ENCODE measurements around the gene DNTTIP2. TPM values are rescaled to one million over a fixed set of nuclear protein-coding genes. Genes with fewer than 3 reads are reported as not detected.
A peak's percentile ranks its signal among the peaks of the same experiment; 100 is the strongest.
"Not testable (repeated sequence)": the region's sequence is repeated elsewhere in the genome, so short reads cannot be mapped to it uniquely, and the experiment has no call there.

DNTTIP2 gene
- total RNA-seq, 1 donor from 2014 or later = 20.8 TPM

DNA sequence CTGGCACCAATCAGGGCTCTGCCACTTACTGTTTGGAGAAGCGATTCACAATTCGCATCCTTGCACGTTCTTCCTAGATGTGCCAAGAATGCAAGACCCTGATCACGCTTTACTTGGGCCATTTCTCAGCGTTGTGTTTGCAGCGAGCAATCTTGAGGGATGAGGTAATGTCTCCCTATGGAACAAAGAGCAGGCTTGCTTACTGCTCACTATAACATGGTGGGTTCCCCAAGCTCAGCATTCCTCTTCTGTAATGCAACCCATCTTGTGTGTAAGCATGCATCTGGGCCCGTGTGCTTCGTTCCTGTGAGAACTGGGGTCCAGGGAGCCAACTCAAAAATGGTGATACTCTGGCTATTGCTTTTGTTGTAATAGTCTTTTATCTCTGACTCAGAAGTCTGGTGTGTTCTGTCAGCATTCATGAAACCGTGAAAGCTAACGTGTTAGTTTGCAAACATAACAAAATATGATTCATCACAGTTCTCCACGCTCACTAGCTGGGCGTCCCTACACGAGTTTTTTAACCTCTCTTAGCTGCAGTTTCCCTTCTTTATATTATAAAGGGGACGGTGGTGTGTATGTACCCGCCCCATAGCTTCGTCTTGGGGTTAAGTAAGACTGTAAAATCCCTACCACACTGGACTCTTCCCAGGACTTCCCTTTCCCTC is 33.3 kb downstream of the DNTTIP2 start:
- no peak for FAIRE-seq

DNA sequence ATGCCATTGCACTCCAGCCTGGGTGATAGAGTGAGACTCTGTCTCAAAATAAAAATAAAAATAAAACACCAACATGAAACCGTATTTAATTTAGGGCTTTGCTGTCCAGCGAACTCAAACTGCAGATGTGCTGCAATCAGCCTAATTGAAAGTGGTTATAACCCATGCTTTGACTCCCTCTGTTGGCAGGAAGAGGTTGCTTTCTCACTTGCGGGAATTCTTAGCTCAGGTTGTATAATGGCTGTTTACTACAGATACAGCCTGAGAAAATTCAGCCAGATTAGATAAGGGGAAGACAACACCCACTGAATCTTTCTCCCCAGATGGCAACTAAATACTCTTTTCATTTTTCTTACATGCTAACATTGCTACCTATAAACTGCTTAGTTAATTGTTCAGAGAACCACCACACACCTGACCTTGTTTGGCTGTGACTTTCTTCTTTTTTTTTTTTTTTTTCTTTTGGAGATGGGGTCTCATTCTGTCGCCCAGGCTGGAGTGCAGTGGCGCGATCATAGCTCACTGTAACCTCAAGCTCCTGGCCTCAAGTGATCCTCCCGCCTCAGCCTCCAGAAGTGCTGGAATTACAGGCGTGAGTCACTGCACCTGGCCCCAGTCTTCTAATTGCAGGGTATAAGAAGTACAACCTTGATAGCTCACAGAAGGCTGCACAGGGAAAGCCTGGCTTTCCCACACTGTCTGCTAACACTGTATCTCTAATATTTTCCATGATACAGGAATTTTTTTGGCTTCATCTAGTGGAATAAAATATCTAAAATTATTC is 34.6 kb downstream of the DNTTIP2 start:
- FAIRE-seq (no peak), DNase-seq (ENCODE audit: low spot score in 2 of 2) (peak; percentile 52 to 62)

More for the DNA sequence above, 33.3 kb downstream of the DNTTIP2 start:
- peak in 1 of 2 donors; percentile 26 for DNase-seq (ENCODE audit: low spot score in 2 of 2)

- DNase-seq (ENCODE audit: low spot score in 2 of 2) = no peak
- FAIRE-seq = no peak
Measured at GRCh38 chr1:93842750-93843500, 36.1 kb downstream of the DNTTIP2 start.

GRCh38 chr1:93841771-93842170 is 37.2 kb downstream of the DNTTIP2 start:
- FAIRE-seq = no peak
- DNase-seq (ENCODE audit: low spot score in 2 of 2) = no peak

- no peak for FAIRE-seq
Measured at GRCh38 chr1:93840956-93841482, 38.0 kb downstream of the DNTTIP2 start.

DNA sequence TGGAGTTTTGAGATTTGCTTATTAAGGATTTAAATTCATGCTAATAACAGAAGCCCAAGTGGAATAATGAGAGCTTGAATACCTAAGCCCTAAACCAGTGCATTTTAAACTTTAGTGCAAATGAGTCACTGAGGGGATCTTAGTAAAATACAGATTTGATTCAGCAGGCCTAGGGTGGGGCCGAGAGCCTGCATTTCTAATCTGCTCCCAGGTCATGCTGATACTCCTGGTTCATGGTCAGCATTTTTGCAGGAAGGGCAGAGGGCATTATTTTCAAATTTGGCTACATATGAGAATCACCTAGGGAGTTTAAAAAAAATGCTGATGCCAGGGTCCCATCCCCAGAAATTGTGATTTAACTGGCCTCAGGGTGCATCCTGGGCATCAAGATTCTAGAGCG is 39.3 kb downstream of the DNTTIP2 start:
- no peak for FAIRE-seq
- no peak for DNase-seq (ENCODE audit: low spot score in 2 of 2)

More at GRCh38 chr1:93840956-93841482, 38.0 kb downstream of the DNTTIP2 start:
- no peak for DNase-seq (ENCODE audit: low spot score in 2 of 2)

DNA sequence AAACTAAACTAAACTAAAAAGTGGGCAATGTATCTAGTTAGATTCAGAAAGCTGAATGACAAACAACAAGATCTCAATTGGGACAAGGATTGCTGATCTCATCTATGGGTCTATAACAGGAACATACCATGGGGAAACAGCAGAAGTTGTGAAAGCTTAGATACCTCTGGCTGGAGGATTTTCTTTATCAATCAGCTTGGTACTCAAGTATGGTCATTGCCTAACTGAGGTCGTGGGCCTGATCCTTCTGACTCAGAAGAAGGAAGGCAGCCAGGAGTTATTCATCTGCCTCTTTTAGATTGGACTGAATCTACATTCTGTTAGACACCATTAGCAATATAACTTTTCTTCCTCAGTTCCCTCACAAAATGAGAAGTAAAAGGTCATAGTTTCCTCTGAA is 39.7 kb downstream of the DNTTIP2 start:
- no peak for DNase-seq (ENCODE audit: low spot score in 2 of 2)
- no peak for FAIRE-seq

DNA sequence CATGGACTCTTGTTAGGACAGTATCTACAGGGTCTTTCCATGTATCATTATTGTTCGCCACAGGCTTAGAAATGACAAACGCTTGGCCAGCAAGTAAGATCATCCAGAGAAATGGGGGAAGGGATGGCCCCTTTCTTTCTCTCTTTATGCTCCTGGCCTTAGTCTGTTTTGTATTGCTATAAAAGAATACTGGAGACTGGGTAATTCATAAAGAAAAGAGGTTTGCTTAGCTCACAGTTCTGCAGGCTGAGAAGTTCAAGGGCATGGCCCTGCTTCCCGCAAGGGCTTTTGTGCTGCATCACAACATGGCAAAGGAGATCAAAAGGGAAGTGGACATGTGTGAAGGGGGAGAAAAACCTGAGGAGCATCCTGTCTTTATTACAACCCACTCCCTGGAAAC is 41.0 kb downstream of the DNTTIP2 start:
- no peak for DNase-seq (ENCODE audit: low spot score in 2 of 2)
- FAIRE-seq = no peak

GRCh38 chr1:93833293-93833692 is 45.7 kb downstream of the DNTTIP2 start:
- not testable (repeated sequence) for DNase-seq (ENCODE audit: low spot score in 2 of 2); FAIRE-seq

DNA sequence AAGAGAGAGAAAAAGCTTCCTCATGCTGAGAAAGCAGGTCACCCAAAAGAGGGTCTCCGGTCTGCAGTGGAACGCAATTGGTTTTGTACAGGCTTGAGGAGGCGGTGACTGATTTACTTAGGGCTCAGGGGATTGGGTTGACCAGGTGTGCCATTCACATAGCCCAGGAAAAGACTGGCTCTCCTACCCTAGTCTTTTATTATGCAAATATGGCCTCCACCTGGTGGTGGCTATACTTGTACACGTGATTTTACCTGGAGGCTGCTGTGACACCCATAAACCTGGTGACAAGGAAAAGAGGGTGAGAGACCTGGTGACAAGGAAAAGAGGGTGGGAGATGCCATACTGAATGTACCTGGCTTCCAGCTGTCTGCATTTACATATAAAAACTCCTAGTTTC is 49.9 kb downstream of the DNTTIP2 start:
- no peak for FAIRE-seq
- no peak for DNase-seq (ENCODE audit: low spot score in 2 of 2)

DNA sequence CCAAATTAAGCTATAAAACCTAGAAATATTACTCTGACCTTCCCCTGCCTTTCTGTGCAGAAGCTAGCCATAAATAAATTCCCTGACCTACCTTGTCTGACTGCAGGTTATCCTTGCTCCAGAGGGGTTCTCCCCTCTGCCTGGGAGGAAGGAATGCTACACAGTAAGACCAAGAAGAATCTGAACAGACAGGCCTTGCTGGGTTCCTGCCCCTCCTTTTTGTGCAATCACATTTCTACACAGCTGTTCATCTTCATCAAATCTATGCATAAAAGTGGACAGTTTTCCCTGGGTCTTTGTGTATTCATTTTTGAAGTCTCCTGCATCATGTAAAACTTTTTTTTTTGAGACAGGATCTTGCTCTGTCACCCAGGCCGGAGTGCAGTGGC is 50.6 kb downstream of the DNTTIP2 start:
- no peak for DNase-seq (ENCODE audit: low spot score in 2 of 2)
- FAIRE-seq = no peak

DNA sequence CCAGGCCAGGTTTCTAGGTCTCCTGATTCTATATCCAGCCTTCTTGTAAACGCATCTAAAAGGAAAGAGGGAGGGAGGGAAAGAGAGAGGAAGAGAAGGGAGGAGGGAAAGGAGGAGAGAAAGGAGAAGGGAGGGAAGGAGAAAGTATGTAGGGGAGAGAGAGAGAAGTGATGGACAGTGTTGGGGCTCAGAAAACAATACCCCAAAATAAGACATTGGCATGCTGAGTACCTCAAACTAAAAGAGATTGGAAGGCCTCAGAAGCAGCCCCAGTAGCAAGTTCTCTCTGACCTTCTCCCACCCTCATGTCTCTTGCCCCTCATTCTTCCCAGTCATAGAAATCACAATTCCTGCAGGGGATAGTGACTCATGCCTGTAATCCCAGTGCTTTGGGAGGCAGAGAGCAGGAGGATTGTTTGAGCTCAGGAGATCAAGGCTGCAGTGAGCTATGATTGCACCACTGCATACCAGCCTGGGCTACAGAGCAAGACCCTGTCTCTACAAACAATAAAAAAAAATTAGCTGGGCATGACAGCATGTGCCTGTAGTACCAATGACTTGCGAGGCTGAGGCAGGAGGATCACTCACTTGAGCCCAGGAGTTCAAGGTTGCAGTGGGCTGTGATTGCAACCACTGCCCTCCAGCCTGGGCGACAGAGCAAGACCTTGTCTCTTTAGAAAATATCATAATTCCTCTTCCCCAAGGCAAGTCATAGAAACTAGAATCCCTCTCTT is 51.2 kb downstream of the DNTTIP2 start:
- no peak for FAIRE-seq
- DNase-seq (ENCODE audit: low spot score in 2 of 2) = no peak

- DNase-seq (ENCODE audit: low spot score in 2 of 2) (no peak), FAIRE-seq (no peak)
Measured at GRCh38 chr1:93827128-93827527, 51.9 kb downstream of the DNTTIP2 start.

GRCh38 chr1:93824834-93825233 is 54.2 kb downstream of the DNTTIP2 start:
- no peak for DNase-seq (ENCODE audit: low spot score in 2 of 2)
- FAIRE-seq = no peak

GRCh38 chr1:93822730-93823425 is 56.1 kb downstream of the DNTTIP2 start:
- FAIRE-seq (no peak), DNase-seq (ENCODE audit: low spot score in 2 of 2) (no peak)

GRCh38 chr1:93821423-93822144 is 57.4 kb downstream of the DNTTIP2 start:
- no peak for DNase-seq (ENCODE audit: low spot score in 2 of 2)
- no peak for FAIRE-seq

- DNase-seq (ENCODE audit: low spot score in 2 of 2) (no peak), FAIRE-seq (no peak)
Measured at GRCh38 chr1:93820554-93821422, 58.2 kb downstream of the DNTTIP2 start.

DNA sequence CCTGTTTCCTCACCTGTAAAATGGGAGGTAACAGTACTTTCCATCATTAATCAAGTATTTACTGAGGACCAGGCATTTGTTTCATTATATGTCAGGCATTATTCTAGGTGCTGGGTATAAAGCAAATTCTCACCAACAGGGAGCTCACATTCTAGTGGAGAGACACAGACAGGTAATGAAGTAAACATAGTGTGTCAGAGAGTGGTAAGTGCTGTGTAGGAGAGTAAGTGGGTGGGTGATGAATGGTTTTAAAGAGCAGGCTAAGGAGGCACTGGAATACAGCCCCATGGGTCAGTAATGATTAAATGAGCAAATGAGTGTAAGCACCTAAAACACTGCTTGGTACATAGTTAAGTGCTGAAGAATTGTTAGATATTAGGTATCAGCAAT is 60.4 kb downstream of the DNTTIP2 start:
- DNase-seq (ENCODE audit: low spot score in 2 of 2) (no peak), FAIRE-seq (no peak)
